K562 (cell line): ENCODE measurements around the gene ARL4D. TPM values are rescaled to one million over a fixed set of nuclear protein-coding genes. Genes with fewer than 3 reads are reported as not detected.
A peak's percentile ranks its signal among the peaks of the same experiment; 100 is the strongest.

Experiments
- ATAC-seq: fragments of 200-7000 bp; cut with Tn5 transposase; 3 replicates; pipeline ENCODE4 v1.9.1; 2020; ENCODE audit warnings: moderate library complexity
- BruUV-seq: library from RNA; stranded (reverse); fragments of 400-500 nt; replicated peaks from 2 replicates; lab custom pipeline; 2021; lab: Mats Ljungman, UMichigan
- CTCF ChIA-PET: fragments of 300-600 bp; formaldehyde crosslinking; extraction: SDS; loops from one replicate; lab custom pipeline; 2021; ENCODE audit warnings: low intra/inter-chr PET ratio; lab: Yijun Ruan, JAX
- POLR2A ChIA-PET: fragments of 300-600, 350-650 bp; sonication (Branson Sonifier 250); formaldehyde crosslinking; extraction: SDS; loops from one replicate; lab custom pipeline; 2021; ENCODE audit warnings: antibody characterized with exemption, inconsistent platforms; lab: Yijun Ruan, JAX
- DNase-seq, 4 experiments: peaks; one replicate each; pipeline versions ENCODE4 v3.0.0 to v3.0.0-alpha.2; 2011 to 2018; ENCODE audit warnings: low spot score in 3 of 4, mixed read lengths in 3 of 4; ENCODE audit errors: extremely low read depth in 1 of 4
- FAIRE-seq: peaks from 2 replicates; lab custom pipeline; 2011; peaks lifted over from hg19 to GRCh38; lab: Jason Lieb, UNC
- H2AFZ ChIP-seq: 2 replicates; pipeline ENCODE4 v1.6.0; 2011; ENCODE audit warnings: low read depth, low read length, control low read depth, inconsistent platforms
- H3K27ac ChIP-seq: fragments of 200-600 bp; 3 replicates; pipeline ENCODE4 v1.8.0; 2011; ENCODE audit warnings: low read depth, mild to moderate bottlenecking, control low read depth, inconsistent platforms, low read length, moderate library complexity, mixed read lengths; ENCODE audit errors: extremely low read depth
- H3K27me3 ChIP-seq, 2 experiments: fragments of 300-600 bp in 1 of 2; 2 replicates in 1 of 2; 3 replicates in 1 of 2; pipeline versions ENCODE4 v1.6.0 to v1.8.0; 2011; ENCODE audit warnings: inconsistent platforms in 2 of 2, low read length in 2 of 2, mild to moderate bottlenecking in 1 of 2, mixed read lengths in 1 of 2, moderate library complexity in 1 of 2; ENCODE audit not compliant: control insufficient read depth in 2 of 2, insufficient read depth in 2 of 2
- H3K36me3 ChIP-seq: fragments of 300-600 bp; 3 replicates; pipeline ENCODE4 v1.8.0; 2011; ENCODE audit warnings: mild to moderate bottlenecking, low read length, inconsistent platforms; ENCODE audit not compliant: control insufficient read depth, insufficient read depth
- H3K4me1 ChIP-seq, 2 experiments: fragments of 200-600 bp in 1 of 2; replicated peaks in 1 of 2; 2 replicates in 1 of 2; 3 replicates in 1 of 2; pipeline versions ENCODE4 v1.5.1 to v1.8.0; 2011; ENCODE audit warnings: inconsistent platforms in 2 of 2, low read length in 2 of 2, mild to moderate bottlenecking in 1 of 2, mixed read lengths in 1 of 2, moderate library complexity in 1 of 2; ENCODE audit not compliant: control insufficient read depth in 2 of 2, insufficient read depth in 2 of 2
- H3K4me2 ChIP-seq: 2 replicates; pipeline ENCODE4 v1.6.1; 2011; ENCODE audit warnings: low read length, control low read depth, inconsistent platforms, mixed read lengths; ENCODE audit not compliant: insufficient read depth
- H3K4me3 ChIP-seq: fragments of 200-600 bp; sonication (generic), shearing (Covaris generic); 2 replicates; pipeline ENCODE4 v1.5.1; 2016; ENCODE audit warnings: control low read depth, inconsistent platforms
- H3K79me2 ChIP-seq: fragments of 200-600 bp; 3 replicates; pipeline ENCODE4 v1.8.0; 2011; ENCODE audit warnings: low read length, inconsistent platforms; ENCODE audit not compliant: control insufficient read depth, insufficient read depth
- H3K9ac ChIP-seq, 2 experiments: 2 replicates each; pipeline versions ENCODE4 v1.6.0 to v1.6.1; 2011; ENCODE audit warnings: low read depth in 2 of 2, low read length in 2 of 2, control low read depth in 1 of 2, inconsistent platforms in 1 of 2, mild to moderate bottlenecking in 1 of 2, mixed read lengths in 1 of 2; ENCODE audit not compliant: insufficient read depth in 1 of 2
- H3K9me1 ChIP-seq: one replicate; pipeline ENCODE4 v1.6.0; 2011; ENCODE audit warnings: inconsistent platforms, mild to moderate bottlenecking, low read length, moderate library complexity; ENCODE audit not compliant: control insufficient read depth, insufficient read depth
- H3K9me3 ChIP-seq: replicated peaks from 2 replicates; pipeline ENCODE4 v1.5.1; 2011; ENCODE audit warnings: low read depth, low read length, inconsistent platforms; ENCODE audit not compliant: control insufficient read depth, insufficient read depth
- H4K20me1 ChIP-seq: replicated peaks from 2 replicates; pipeline ENCODE4 v1.6.1; 2011; ENCODE audit warnings: low read length, inconsistent platforms, mixed read lengths; ENCODE audit not compliant: control insufficient read depth, insufficient read depth
- CC2D1A ChIP-seq: fragments of 450-650 bp; IDR thresholded peaks from 2 replicates; pipeline ENCODE4 v1.6.1; 2017; ENCODE audit warnings: mild to moderate bottlenecking
- FOXM1 ChIP-seq, 2 experiments: fragments of 450-650 bp in 1 of 2; sonication (generic) in 1 of 2; formaldehyde crosslinking in 1 of 2; IDR thresholded peaks; 2 replicates each; pipeline versions ENCODE4 v1.6.1 to v1.9.0; 2017 to 2022; ENCODE audit warnings: low read depth in 2 of 2, mild to moderate bottlenecking in 2 of 2, missing genetic modification reagents in 1 of 2, moderate library complexity in 1 of 2
- MCM3 ChIP-seq: fragments of 450-650 bp; IDR thresholded peaks from 2 replicates; pipeline ENCODE4 v1.6.1; 2016
- NFIC ChIP-seq: fragments of 450-650 bp; IDR thresholded peaks from 2 replicates; pipeline ENCODE4 v1.6.1; 2017; ENCODE audit warnings: mild to moderate bottlenecking, inconsistent platforms
- RBM14 ChIP-seq: fragments of 200-400 bp; formaldehyde crosslinking; IDR thresholded peaks from 2 replicates; pipeline ENCODE4 v1.6.1; 2018; ENCODE audit warnings: low read depth, mild to moderate bottlenecking, low read length, moderate library complexity, borderline replicate concordance; ENCODE audit not compliant: insufficient read depth
- RBM34 ChIP-seq: fragments of 200-400 bp; formaldehyde crosslinking; IDR thresholded peaks from 2 replicates; pipeline ENCODE4 v1.6.1; 2018; ENCODE audit warnings: low read length, borderline replicate concordance; ENCODE audit not compliant: insufficient read depth
- ZFP36 ChIP-seq: fragments of 150-350 bp; IDR thresholded peaks from 2 replicates; pipeline ENCODE4 v1.6.1; 2018; ENCODE audit warnings: low read length, low read depth; ENCODE audit not compliant: partially characterized antibody
- ZNF445 ChIP-seq: fragments of 250-450 bp; sonication (Bioruptor Pico); IDR thresholded peaks from 2 replicates; pipeline ENCODE4 v1.4.0; 2020; ENCODE audit warnings: low read depth, mild to moderate bottlenecking, moderate library complexity
- WGBS: fragments of 100-300 bp; shearing (Covaris generic); methylation state at CpG from one replicate; pipeline ENCODE4 v1.1.6; 2016; ENCODE audit warnings: low coverage, mixed read lengths; ENCODE audit not compliant: insufficient coverage; ENCODE audit errors: missing lambda C conversion rate; 5-methylcytosine and 5-hydroxymethylcytosine counted together
- in situ Hi-C: fragments of 300-500 bp; cut with MboI; formaldehyde crosslinking; loops from 4 replicates; pipeline ENCODE4 v1.15.0; 2018; ENCODE audit warnings: inconsistent platforms, mixed read lengths
- intact Hi-C: fragments of 100-400 bp; cut with micrococcal nuclease; formaldehyde crosslinking; loops from 2 replicates; pipeline ENCODE4 v1.14.2; 2022
- polyA plus RNA-seq, 8 experiments: library from polyadenylated mRNA; depleted of rRNA in 4 of 8; stranded (reverse) in 5 of 8; unstranded in 3 of 8; fragments of >200 nt; fragmentation: Nextera tagmentation in 2 of 8; fragmentation: Illumina TruSeq in 1 of 8; extraction: Ambion mirVana in 2 of 8; extraction: Trizol in 1 of 8; gene quantifications; 2 replicates each; pipeline versions ENCODE4 v1.2.1 to v1.2.3, GENCODE V29; 2011 to 2014; ENCODE audit warnings: inconsistent platforms in 1 of 8, missing spikeins in 1 of 8
- total RNA-seq, 7 experiments: library from RNA; depleted of rRNA in 6 of 7; stranded (reverse); fragments of >200 nt in 6 of 7; fragmentation: Illumina TruSeq in 2 of 7; extraction: Trizol in 2 of 7; gene quantifications; 2 replicates each; pipeline versions ENCODE4 v1.2.1 to v1.2.3, GENCODE V29; 2011 to 2021; ENCODE audit warnings: low replicate concordance in 1 of 7

Gene ARL4D
- total and polyA plus RNA-seq, 9 of the 15 experiments (the other 6 are each of a cell fraction or from before 2014, with no cell fraction given), result 0.07 to 0.53 (median 0.28) TPM; not detected in 1

- Histone ChIP-seq H3K9me3 (no peaks in the 10 kb centered on the region), H3K36me3 (no peaks in the 10 kb centered on the region), H3K27ac (no peak overlapping the region), H3K79me2 (no peaks in the 10 kb centered on the region), H3K27me3 (peaks cover 16 to 21% of the 10 kb centered on the region in 2 experiments; a peak in 4 of 5 replicates), H3K9me1 (no peaks in the 10 kb centered on the region), H3K4me3 (no peak overlapping the region), H2AFZ (no peak overlapping the region), H3K4me1 (no peaks in the 10 kb centered on the region; a peak in 1 of 5 replicates), H3K9ac (no peak overlapping the region), H3K4me2 (no peak overlapping the region), H4K20me1 (no peaks in the 10 kb centered on the region)
- in situ Hi-C loops (no loop called here), intact Hi-C loops (no loop called here)
- no TSS peak for BruUV-seq
- ATAC-seq (no peak), FAIRE-seq (no peak), DNase-seq (no peak)
- 16% methylated on average over 1 of the region's 1 CpG for WGBS
- ChIA-PET CTCF (no interaction called here), POLR2A (interaction anchor here (0.6 to 2.1 kb wide), 2 partner anchors 9 to 29 kb away, joined by 3 to 6 read pairs; no protein-coding TSS in a partner anchor)
- peak; percentile 37 for TF ChIP-seq NFIC
- TF ChIP-seq RBM14, result no peak
Observed at GRCh38 chr17:43412166-43412565, 13.4 kb downstream of the ARL4D start.

- Histone ChIP-seq H3K9me1 (no peaks in the 10 kb centered on the region), H3K27me3 (peaks cover 26 to 32% of the 10 kb centered on the region in 2 experiments; a peak in 4 of 5 replicates), H3K36me3 (no peaks in the 10 kb centered on the region), H3K4me1 (peaks cover 0 to 10% of the 10 kb centered on the region in 2 experiments; a peak in 2 of 5 replicates), H3K79me2 (no peaks in the 10 kb centered on the region), H3K9me3 (no peaks in the 10 kb centered on the region), H3K27ac (no peak overlapping the region), H3K9ac (no peak overlapping the region), H3K4me3 (no peak overlapping the region), H3K4me2 (no peak overlapping the region), H4K20me1 (no peaks in the 10 kb centered on the region), H2AFZ (no peak overlapping the region)
- in situ Hi-C loops, result no loop called here
- DNase-seq, result no peak
- ATAC-seq, result no peak
- TF ChIP-seq RBM34 (no peak), CC2D1A (no peak), MCM3 (no peak), ZNF445 (CRISPR knock-in tag) (no peak), FOXM1 (IDR thresholded peaks at IDR 0.05; ENCODE audit: low read depth) (no peak), FOXM1 (CRISPR knock-in tag; IDR thresholded peaks at IDR 0.05; ENCODE audit: low read depth) (no peak), ZFP36 (peak; percentile 60)
- BruUV-seq, result no TSS peak
- intact Hi-C loops, result no loop called here
- ChIA-PET POLR2A (interaction anchor here (1.2 to 1.8 kb wide), 2 partner anchors 18 to 49 kb away, joined by 3 to 5 read pairs; no protein-coding TSS in a partner anchor), CTCF (no interaction called here)
- no peak for FAIRE-seq
- 2% methylated on average over 13 of the region's 13 CpGs for WGBS
Observed at GRCh38 chr17:43416998-43417890, 18.5 kb downstream of the ARL4D start.
